ENCODE measurements around the gene DBX1. TPM values are rescaled to one million over a fixed set of nuclear protein-coding genes. Genes with fewer than 3 reads are reported as not detected.

DBX1 gene
- total RNA-seq, 1 experiment from 2014 or later = 0.15 TPM

DNA sequence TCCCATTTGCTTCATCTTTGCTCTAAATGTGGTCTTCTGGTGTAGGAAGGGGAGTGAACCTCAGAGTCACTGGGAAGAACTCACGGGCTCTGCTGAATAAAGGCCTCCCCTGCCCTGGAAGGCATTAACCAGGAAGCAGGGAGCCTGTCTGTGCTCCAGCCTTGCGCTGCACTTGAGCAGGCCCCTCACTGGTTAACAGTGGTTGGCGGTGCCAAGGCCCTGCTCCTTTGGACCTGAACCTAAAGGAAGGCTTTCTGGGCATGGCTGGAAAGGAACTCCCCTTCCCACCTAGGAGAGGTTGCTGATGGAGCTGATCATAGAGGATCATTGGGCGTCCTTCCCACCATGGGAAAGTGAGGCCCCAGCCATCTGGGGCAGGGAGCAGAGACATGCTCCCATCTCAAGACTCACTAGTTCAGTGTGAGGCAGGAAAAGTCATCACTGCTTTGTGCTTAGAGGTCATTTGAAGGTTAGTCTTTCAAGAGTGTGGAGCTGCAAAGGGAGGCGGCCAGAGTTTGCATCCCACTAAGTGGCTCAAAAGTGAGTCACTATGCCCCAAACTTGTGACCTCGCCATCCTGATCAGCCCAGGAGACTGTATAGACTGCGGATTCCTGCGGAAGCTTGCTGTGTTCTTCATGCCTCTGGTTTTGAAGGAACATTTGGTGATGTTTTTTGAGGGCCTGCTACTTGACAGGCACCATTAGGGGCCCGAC, 50.4 kb downstream of the DBX1 start:
- Histone ChIP-seq H4K8ac (replicated peaks; ENCODE audit: insufficient read length, low read depth, low read length) (no peak overlapping the region), H3K4me2 (ENCODE audit: insufficient read depth, insufficient read length, low read length) (no peak overlapping the region)
- WGBS (ENCODE audit: extremely low coverage, insufficient read length, low lambda C conversion rate) = no CpG with 5 or more reads among the region's 9 CpGs

More for the DNA sequence above, 50.4 kb downstream of the DBX1 start:
- H3K27ac ChIP-seq (ENCODE audit: insufficient read length, low read depth, low read length) = no peak overlapping the region
- no peak overlapping the region for H4K91ac ChIP-seq (ENCODE audit: insufficient read length, low read depth, low read length)
- H4K20me1 ChIP-seq (ENCODE audit: control insufficient read depth, insufficient read depth, insufficient read length) = no peaks in the 10 kb centered on the region
- no peak overlapping the region for H2AFZ ChIP-seq (ENCODE audit: low read length)
- no peaks in the 10 kb centered on the region for H3K23me2 ChIP-seq (ENCODE audit: insufficient read length, low read depth, low read length, poor library complexity, severe bottlenecking)
- no peaks in the 10 kb centered on the region for H3K27me3 Mint-ChIP-seq (ENCODE audit: low read depth)
- no peak overlapping the region for H3K18ac ChIP-seq (ENCODE audit: insufficient read length, low read depth, low read length)
- H3K27me3 ChIP-seq (ENCODE audit: insufficient read depth, low read length) = no peaks in the 10 kb centered on the region
- TF ChIP-seq, protein P1, sequence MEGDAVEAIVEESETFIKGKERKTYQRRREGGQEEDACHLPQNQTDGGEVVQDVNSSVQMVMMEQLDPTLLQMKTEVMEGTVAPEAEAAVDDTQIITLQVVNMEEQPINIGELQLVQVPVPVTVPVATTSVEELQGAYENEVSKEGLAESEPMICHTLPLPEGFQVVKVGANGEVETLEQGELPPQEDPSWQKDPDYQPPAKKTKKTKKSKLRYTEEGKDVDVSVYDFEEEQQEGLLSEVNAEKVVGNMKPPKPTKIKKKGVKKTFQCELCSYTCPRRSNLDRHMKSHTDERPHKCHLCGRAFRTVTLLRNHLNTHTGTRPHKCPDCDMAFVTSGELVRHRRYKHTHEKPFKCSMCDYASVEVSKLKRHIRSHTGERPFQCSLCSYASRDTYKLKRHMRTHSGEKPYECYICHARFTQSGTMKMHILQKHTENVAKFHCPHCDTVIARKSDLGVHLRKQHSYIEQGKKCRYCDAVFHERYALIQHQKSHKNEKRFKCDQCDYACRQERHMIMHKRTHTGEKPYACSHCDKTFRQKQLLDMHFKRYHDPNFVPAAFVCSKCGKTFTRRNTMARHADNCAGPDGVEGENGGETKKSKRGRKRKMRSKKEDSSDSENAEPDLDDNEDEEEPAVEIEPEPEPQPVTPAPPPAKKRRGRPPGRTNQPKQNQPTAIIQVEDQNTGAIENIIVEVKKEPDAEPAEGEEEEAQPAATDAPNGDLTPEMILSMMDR (conservative IDR thresholded peaks at IDR 0.05) = no peak
- no peaks in the 10 kb centered on the region for H3K9me3 Mint-ChIP-seq
- no peaks in the 10 kb centered on the region for H3K9me3 ChIP-seq (ENCODE audit: control insufficient read depth, low read depth, low read length)
- H3K23ac ChIP-seq (ENCODE audit: insufficient read length, low read depth, low read length) = no peak overlapping the region
- no peak overlapping the region for H2BK120ac ChIP-seq (ENCODE audit: low read depth, low read length, poor library complexity, severe bottlenecking)
- H3T11ph ChIP-seq (ENCODE audit: low read length) = no peak overlapping the region
- H3K79me1 ChIP-seq (ENCODE audit: insufficient read depth, low read depth, low read length, poor library complexity, severe bottlenecking) = no peaks in the 10 kb centered on the region
- no peak overlapping the region for H3K4me3 Mint-ChIP-seq
- H3K14ac ChIP-seq (ENCODE audit: insufficient read depth, low read length) = no peak overlapping the region
- no peak overlapping the region for H2BK15ac ChIP-seq (ENCODE audit: low read depth, low read length)
- H3K4me1 ChIP-seq (ENCODE audit: insufficient read depth, low read length) = no peaks in the 10 kb centered on the region
- no peak overlapping the region for H2AK5ac ChIP-seq (ENCODE audit: insufficient read length, low read length)
- no peak overlapping the region for H3K9ac ChIP-seq (ENCODE audit: extremely low read depth, insufficient read length, low read length)
- H3K79me2 ChIP-seq (ENCODE audit: insufficient read depth, low read length) = no peaks in the 10 kb centered on the region
- peaks cover 2 to 5% of the 10 kb centered on the region in 2 experiments; a peak in 3 of 4 replicates for H3K4me1 Mint-ChIP-seq
- no peak overlapping the region for H3K56ac ChIP-seq (ENCODE audit: insufficient read length, low read depth, low read length)
- no peak overlapping the region for H3K4ac ChIP-seq (ENCODE audit: low read depth, low read length)
- peak overlapping the region in 1 of 3 experiments; percentile 22; a peak in 1 of 7 replicates for H3K27ac Mint-ChIP-seq
- H2BK20ac ChIP-seq (ENCODE audit: low read depth, low read length, poor library complexity, severe bottlenecking) = no peak overlapping the region
- H3K36me3 Mint-ChIP-seq (ENCODE audit: insufficient read depth in 1 of 3, low read depth in 3 of 3) = peaks cover 46 to 69% (median 58%) of the 10 kb centered on the region in 3 experiments
- H4K5ac ChIP-seq (ENCODE audit: insufficient read length, low read depth, low read length) = no peak overlapping the region
- no peak overlapping the region for H2BK5ac ChIP-seq (ENCODE audit: insufficient read length, low read length)
- no peak overlapping the region for H2BK12ac ChIP-seq (ENCODE audit: insufficient read length, low read depth, low read length)
- DNase-seq = no peak

Other genes with a start within 250 kb of the DBX1 start
- 32.8 and 33.6 TPM in 2 replicates for gene HTATIP2, start 203.2 kb upstream of the DBX1 start, total RNA-seq (2021)
- gene PRMT3, start 227.2 kb upstream of the DBX1 start, total RNA-seq (2021) = 22.0 and 22.6 TPM in 2 replicates